HG03354 (cell line): Measurements from ENCODE around the gene ZBTB16.

Experiments
- ATAC-seq: cut with Tn5 transposase; IDR thresholded peaks from one replicate; pipeline ENCODE4 v1.9.1; 2021; ENCODE audit warnings: mild to moderate bottlenecking; ENCODE audit not compliant: unreplicated experiment, poor library complexity, severe bottlenecking

The ZBTB16 gene

GRCh38 chr11:114215871-114216795 is 156.6 kb downstream of the ZBTB16 start:
- ATAC-seq: no peak

- ATAC-seq: no peak
These were observed 157.3 kb downstream of the ZBTB16 start for GRCh38 chr11:114216796-114217180.

- ATAC-seq: no peak
These were observed 159.0 kb downstream of the ZBTB16 start for GRCh38 chr11:114218508-114218907.

- ATAC-seq: no peak
These were observed 160.2 kb downstream of the ZBTB16 start for GRCh38 chr11:114219559-114220349.

GRCh38 chr11:114221037-114221436 is 161.5 kb downstream of the ZBTB16 start:
- no peak for ATAC-seq

GRCh38 chr11:114225661-114226060 is 166.2 kb downstream of the ZBTB16 start:
- ATAC-seq: no peak

GRCh38 chr11:114226356-114226755 is 166.8 kb downstream of the ZBTB16 start:
- ATAC-seq: no peak

- ATAC-seq: no peak
These were observed 169.2 kb downstream of the ZBTB16 start for GRCh38 chr11:114228435-114229411.

- ATAC-seq: no peak
These were observed 170.7 kb downstream of the ZBTB16 start for GRCh38 chr11:114230031-114230704.

GRCh38 chr11:114232400-114233059 is 173.0 kb downstream of the ZBTB16 start:
- ATAC-seq: no peak

- ATAC-seq: no peak
These were observed 174.2 kb downstream of the ZBTB16 start for GRCh38 chr11:114233755-114234154.

GRCh38 chr11:114236829-114237228 is 177.3 kb downstream of the ZBTB16 start:
- no peak for ATAC-seq

GRCh38 chr11:114237321-114238280 is 178.1 kb downstream of the ZBTB16 start:
- ATAC-seq: no peak

- ATAC-seq: no peak
These were observed 180.2 kb downstream of the ZBTB16 start for GRCh38 chr11:114239753-114240161.

GRCh38 chr11:114242032-114242431 is 182.5 kb downstream of the ZBTB16 start:
- ATAC-seq: no peak

GRCh38 chr11:114243461-114244372 is 184.2 kb downstream of the ZBTB16 start:
- no peak for ATAC-seq
